GM12878 (cell line): ENCODE measurements around the gene S1PR4. TPM values are rescaled to one million over a fixed set of nuclear protein-coding genes. Genes with fewer than 3 reads are reported as not detected.

Source experiments
- CTCF ChIP-seq, 3 experiments: IDR thresholded peaks in 2 of 3; conservative IDR thresholded peaks in 1 of 3; 2 replicates each; pipeline ENCODE4 v1.5.1; 2011; ENCODE audit warnings: low read depth in 3 of 3, low read length in 3 of 3, mild to moderate bottlenecking in 3 of 3, control low read depth in 2 of 3, moderate library complexity in 2 of 3, inconsistent platforms in 1 of 3, mixed read lengths in 1 of 3; ENCODE audit not compliant: control insufficient read depth in 2 of 3, insufficient read depth in 1 of 3; ENCODE audit errors: extremely low read depth in 1 of 3
- E2F8 ChIP-seq: fragments of 450-650 bp; IDR thresholded peaks from 2 replicates; pipeline ENCODE4 v1.6.1; 2018; ENCODE audit warnings: mild to moderate bottlenecking, low read depth, moderate library complexity; ENCODE audit not compliant: partially characterized antibody
- HDGF ChIP-seq: fragments of 450-650 bp; IDR thresholded peaks from 2 replicates; pipeline ENCODE4 v1.6.1; 2016; ENCODE audit warnings: antibody characterized with exemption
- IRF5 ChIP-seq: fragments of 450-650 bp; IDR thresholded peaks from 2 replicates; pipeline ENCODE4 v1.6.1; 2017; ENCODE audit warnings: borderline replicate concordance
- MEF2B ChIP-seq: fragments of 450-650 bp; IDR thresholded peaks from 2 replicates; pipeline ENCODE4 v1.6.1; 2018; ENCODE audit warnings: mild to moderate bottlenecking, moderate library complexity; ENCODE audit not compliant: partially characterized antibody, poor library complexity, severe bottlenecking
- MTA3 ChIP-seq: IDR thresholded peaks from 2 replicates; pipeline ENCODE4 v1.6.1; 2012; ENCODE audit warnings: low read length, inconsistent platforms, borderline replicate concordance
- MXI1 ChIP-seq: fragments of 150-350 bp; IDR thresholded peaks from 2 replicates; pipeline ENCODE4 v1.6.1; 2011; ENCODE audit warnings: low read depth, mild to moderate bottlenecking, inconsistent platforms, low read length, improper control_type of control experiment
- NFIC ChIP-seq: IDR thresholded peaks from 2 replicates; pipeline ENCODE4 v1.6.1; 2012; ENCODE audit warnings: low read depth, mild to moderate bottlenecking, inconsistent platforms, low read length, moderate library complexity
- NRF1 ChIP-seq: conservative IDR thresholded peaks from 2 replicates; pipeline ENCODE4 v1.6.1; 2011; ENCODE audit warnings: mild to moderate bottlenecking, low read depth, low read length, improper control_type of control experiment
- REST ChIP-seq: IDR thresholded peaks from 2 replicates; pipeline ENCODE4 v1.6.1; 2012; ENCODE audit warnings: mild to moderate bottlenecking, low read depth, low read length
- SMC3 ChIP-seq: IDR thresholded peaks from 2 replicates; pipeline ENCODE4 v1.6.1; 2011; ENCODE audit warnings: low read length, improper control_type of control experiment, borderline replicate concordance
- SUPT20H ChIP-seq: IDR thresholded peaks from 2 replicates; pipeline ENCODE4 v1.6.1; 2011; ENCODE audit warnings: low read depth, mild to moderate bottlenecking, low read length, moderate library complexity, borderline replicate concordance; ENCODE audit not compliant: control insufficient read depth
- WRNIP1 ChIP-seq: IDR thresholded peaks from 2 replicates; pipeline ENCODE4 v1.6.1; 2011; ENCODE audit warnings: low read depth, low read length, improper control_type of control experiment, borderline replicate concordance
- YBX1 ChIP-seq: fragments of 450-650 bp; IDR thresholded peaks from 2 replicates; pipeline ENCODE4 v1.6.1; 2016; ENCODE audit warnings: antibody characterized with exemption
- ZSCAN29 ChIP-seq: fragments of 450-650 bp; IDR thresholded peaks from 2 replicates; pipeline ENCODE4 v1.6.1; 2017; ENCODE audit warnings: mild to moderate bottlenecking, moderate library complexity
- ZZZ3 ChIP-seq: IDR thresholded peaks from 2 replicates; pipeline ENCODE4 v1.6.1; 2011; ENCODE audit warnings: low read depth; ENCODE audit not compliant: control insufficient read depth, insufficient read length
- polyA plus RNA-seq, 11 experiments: library from polyadenylated mRNA; depleted of rRNA in 4 of 11; unstranded in 6 of 11; stranded (reverse) in 5 of 11; fragments of >200 nt; fragmentation: Nextera tagmentation in 4 of 11; fragmentation: Illumina TruSeq in 1 of 11; extraction: Ambion mirVana in 4 of 11; extraction: Trizol in 1 of 11; gene quantifications; 1 replicate in 1 of 11; 2 replicates in 10 of 11; pipeline versions ENCODE4 v1.2.1 to v1.2.3, GENCODE V29; 2011 to 2016; ENCODE audit warnings: inconsistent platforms in 2 of 11, missing spikeins in 2 of 11, low read depth in 1 of 11
- total RNA-seq, 4 experiments: library from RNA; depleted of rRNA in 3 of 4; stranded (reverse); fragments of >200 nt in 3 of 4; fragmentation: Illumina TruSeq in 1 of 4; extraction: Trizol in 1 of 4; gene quantifications; 2 replicates each; pipeline versions ENCODE4 v1.2.1 to v1.2.3, GENCODE V29; 2013 to 2021
- TF ChIP-seq, protein P1 (sequence below): fragments of 450-650 bp; IDR thresholded peaks from 2 replicates; pipeline ENCODE4 v1.6.1; 2017; ENCODE audit warnings: mild to moderate bottlenecking, low read depth, inconsistent platforms; ENCODE audit not compliant: poor library complexity, severe bottlenecking

The S1PR4 gene
- total and polyA plus RNA-seq, 10 of the 15 experiments (the other 5 are each of a cell fraction or from before 2014, with no cell fraction given), result 0.19 to 57.7 (median 32.4) TPM; not detected in 1

- TF ChIP-seq E2F8, result no peak
- no peak for TF ChIP-seq REST
- TF ChIP-seq ZZZ3, result no peak
- TF ChIP-seq HDGF, result 0 out of 2 replicates have a peak, but pooled peaks have one; percentile 20
- TF ChIP-seq, protein P1, sequence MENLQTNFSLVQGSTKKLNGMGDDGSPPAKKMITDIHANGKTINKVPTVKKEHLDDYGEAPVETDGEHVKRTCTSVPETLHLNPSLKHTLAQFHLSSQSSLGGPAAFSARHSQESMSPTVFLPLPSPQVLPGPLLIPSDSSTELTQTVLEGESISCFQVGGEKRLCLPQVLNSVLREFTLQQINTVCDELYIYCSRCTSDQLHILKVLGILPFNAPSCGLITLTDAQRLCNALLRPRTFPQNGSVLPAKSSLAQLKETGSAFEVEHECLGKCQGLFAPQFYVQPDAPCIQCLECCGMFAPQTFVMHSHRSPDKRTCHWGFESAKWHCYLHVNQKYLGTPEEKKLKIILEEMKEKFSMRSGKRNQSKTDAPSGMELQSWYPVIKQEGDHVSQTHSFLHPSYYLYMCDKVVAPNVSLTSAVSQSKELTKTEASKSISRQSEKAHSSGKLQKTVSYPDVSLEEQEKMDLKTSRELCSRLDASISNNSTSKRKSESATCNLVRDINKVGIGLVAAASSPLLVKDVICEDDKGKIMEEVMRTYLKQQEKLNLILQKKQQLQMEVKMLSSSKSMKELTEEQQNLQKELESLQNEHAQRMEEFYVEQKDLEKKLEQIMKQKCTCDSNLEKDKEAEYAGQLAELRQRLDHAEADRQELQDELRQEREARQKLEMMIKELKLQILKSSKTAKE, result no peak
- 0 out of 2 replicates have a peak, but pooled peaks have one; percentile 7 for TF ChIP-seq SMC3
- no peak for TF ChIP-seq NRF1
- no peak for TF ChIP-seq SUPT20H
- TF ChIP-seq MXI1, result no peak
- TF ChIP-seq MTA3, result no peak
- TF ChIP-seq CTCF (IDR thresholded peaks at IDR 0.05 in 2 of 3, conservative IDR thresholded peaks at IDR 0.05 in 1 of 3; ENCODE audit: control insufficient read depth in 2 of 3, extremely low read depth in 1 of 3, insufficient read depth in 1 of 3, low read depth in 3 of 3, low read length in 3 of 3), result peak in 2 of 3 experiments; percentile 15 to 23; a peak in 2 of 6 replicates
- TF ChIP-seq WRNIP1, result no peak
- no peak for TF ChIP-seq ZSCAN29
- TF ChIP-seq YBX1, result no peak
- TF ChIP-seq IRF5, result no peak
- TF ChIP-seq NFIC, result no peak
- TF ChIP-seq MEF2B, result peak; percentile 39
These were observed at the start of gene S1PR4 (continued) for GRCh38 chr19:3178377-3178972.
